ENCODE data around the gene ARHGAP10.
A peak's percentile ranks its signal among the peaks of the same experiment; 100 is the strongest.

DNA sequence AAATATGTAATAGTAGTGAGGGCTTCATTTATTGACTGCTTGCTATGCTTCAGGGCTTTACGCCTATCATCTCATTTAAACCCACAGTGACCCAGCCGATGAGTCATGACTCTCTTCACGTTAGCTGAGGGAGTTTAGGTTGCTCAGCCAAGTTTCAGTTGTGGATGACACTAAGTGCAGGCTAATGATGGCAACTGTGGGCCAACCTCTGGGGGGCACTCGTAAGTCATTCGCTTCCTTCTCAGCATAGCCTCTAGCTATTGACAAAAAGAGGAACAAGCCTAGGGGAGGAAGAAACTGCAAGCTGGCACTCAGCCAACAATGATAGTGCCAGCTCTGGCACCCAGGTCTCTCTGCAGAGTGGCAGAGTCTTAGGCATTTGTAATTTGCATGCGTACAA, 325.0 kb downstream of the ARHGAP10 start:
- TF ChIP-seq, protein P1, sequence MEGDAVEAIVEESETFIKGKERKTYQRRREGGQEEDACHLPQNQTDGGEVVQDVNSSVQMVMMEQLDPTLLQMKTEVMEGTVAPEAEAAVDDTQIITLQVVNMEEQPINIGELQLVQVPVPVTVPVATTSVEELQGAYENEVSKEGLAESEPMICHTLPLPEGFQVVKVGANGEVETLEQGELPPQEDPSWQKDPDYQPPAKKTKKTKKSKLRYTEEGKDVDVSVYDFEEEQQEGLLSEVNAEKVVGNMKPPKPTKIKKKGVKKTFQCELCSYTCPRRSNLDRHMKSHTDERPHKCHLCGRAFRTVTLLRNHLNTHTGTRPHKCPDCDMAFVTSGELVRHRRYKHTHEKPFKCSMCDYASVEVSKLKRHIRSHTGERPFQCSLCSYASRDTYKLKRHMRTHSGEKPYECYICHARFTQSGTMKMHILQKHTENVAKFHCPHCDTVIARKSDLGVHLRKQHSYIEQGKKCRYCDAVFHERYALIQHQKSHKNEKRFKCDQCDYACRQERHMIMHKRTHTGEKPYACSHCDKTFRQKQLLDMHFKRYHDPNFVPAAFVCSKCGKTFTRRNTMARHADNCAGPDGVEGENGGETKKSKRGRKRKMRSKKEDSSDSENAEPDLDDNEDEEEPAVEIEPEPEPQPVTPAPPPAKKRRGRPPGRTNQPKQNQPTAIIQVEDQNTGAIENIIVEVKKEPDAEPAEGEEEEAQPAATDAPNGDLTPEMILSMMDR (IDR thresholded peaks at IDR 0.05; ENCODE audit: low read length), result peak; percentile 81
- TF ChIP-seq EZH2phosphoT487 (IDR thresholded peaks at IDR 0.05; ENCODE audit: low read length), result no peak
- no peak for TF ChIP-seq EZH2 (optimal IDR thresholded peaks at IDR 0.05; ENCODE audit: low read depth, low read length)

Measured in MM.1S (cell line).